HG03378 (cell line): ENCODE measurements around the gene SQOR.

Experiments used
- ATAC-seq: cut with Tn5 transposase; IDR thresholded peaks from one replicate; pipeline ENCODE4 v1.9.1; 2021; ENCODE audit warnings: mild to moderate bottlenecking, moderate library complexity; ENCODE audit not compliant: unreplicated experiment

The SQOR gene

GRCh38 chr15:45657764-45658545, 23.1 kb downstream of the SQOR start:
- ATAC-seq: no peak

DNA sequence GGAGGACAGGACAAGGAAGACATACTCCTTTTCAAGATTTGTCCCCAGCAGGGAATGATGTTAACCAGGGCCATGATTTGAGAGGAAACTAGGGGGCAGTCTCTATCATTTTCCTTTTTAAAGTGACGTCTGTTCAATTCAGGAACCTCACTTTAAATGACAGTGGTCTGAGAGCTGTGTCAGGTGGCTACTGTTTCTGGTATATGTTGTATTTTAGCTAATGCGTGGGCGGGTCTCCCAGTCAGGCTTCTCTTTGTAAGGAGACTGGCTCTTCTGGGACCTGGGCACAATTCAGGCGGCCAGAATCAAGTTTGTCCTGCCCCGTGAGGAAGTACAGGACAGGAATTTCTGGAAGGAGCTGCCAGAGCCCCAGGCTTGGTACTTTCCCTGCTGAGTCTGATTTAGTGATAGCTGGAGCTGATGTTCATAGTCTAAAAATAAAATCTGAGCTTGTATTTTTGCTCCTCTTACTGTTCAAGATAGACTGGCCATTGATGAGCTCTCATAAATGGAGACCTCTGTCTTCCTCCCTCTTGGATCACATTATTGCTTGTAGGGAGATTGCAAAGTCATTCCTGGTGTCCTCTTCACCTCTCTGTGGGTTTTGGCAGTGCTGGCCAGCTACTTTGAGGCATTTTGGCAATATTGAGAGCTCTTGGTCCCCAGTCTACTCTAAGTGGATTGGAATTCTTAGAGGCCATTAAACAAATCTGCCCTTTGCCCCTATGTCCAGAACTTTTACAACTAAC, 25.6 kb downstream of the SQOR start:
- no peak for ATAC-seq

- no peak for ATAC-seq
Measured at GRCh38 chr15:45662375-45662774, 27.5 kb downstream of the SQOR start.

GRCh38 chr15:45664451-45664850, 29.6 kb downstream of the SQOR start:
- no peak for ATAC-seq

DNA sequence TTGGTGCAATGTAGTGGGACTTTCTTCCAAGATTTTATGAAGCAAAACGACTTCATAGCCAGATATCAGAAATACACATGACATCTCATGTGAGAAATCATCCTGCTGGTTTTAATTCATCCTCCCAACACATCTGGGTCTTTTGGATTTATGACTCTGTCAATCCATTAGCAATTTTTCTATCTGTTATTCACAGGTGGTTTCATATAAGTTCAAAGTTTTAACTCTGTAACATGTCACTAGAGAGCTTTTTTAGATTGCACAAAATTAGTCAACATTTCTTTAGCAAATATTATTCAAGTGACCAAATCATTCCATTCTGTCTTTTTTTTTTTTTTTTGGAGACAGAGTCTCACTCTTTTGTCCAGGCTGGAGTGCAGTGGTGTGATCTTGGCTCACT, 30.4 kb downstream of the SQOR start:
- ATAC-seq: no peak

DNA sequence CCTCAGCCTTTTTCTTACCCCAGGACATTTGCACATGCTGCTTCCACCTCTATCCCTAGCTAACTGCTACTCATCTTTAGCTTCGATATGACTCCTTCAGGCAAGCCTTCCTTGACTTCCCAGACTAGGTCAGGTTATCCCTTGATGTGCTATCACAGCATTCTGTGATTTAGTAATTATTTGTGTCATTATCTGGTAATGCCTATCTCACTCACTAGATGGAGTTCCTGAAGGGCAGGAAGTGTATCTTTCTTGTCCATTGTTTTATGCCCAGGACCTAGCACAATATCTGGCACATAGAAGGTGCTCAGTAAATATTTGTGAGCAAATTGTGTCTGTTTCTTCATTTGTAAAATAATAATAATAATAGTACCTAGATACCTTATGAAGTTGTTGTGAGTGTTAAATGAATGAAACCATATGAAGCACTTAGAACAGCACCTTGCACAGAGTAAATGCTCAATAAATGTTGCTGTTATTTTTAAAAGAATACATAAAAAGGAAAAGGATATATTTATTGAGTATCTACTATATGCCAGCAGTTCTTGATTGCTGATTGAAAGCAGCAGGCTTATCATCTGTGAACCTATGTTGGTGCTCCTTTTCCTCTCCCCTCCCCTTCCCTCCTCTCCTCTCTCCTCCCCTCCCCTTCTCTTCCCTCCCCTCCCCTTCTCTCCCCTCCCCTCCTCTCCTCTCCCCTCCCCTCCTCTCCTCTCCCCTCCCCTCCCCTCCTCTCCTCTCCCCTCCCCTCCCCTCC, 31.5 kb downstream of the SQOR start:
- ATAC-seq: no peak

DNA sequence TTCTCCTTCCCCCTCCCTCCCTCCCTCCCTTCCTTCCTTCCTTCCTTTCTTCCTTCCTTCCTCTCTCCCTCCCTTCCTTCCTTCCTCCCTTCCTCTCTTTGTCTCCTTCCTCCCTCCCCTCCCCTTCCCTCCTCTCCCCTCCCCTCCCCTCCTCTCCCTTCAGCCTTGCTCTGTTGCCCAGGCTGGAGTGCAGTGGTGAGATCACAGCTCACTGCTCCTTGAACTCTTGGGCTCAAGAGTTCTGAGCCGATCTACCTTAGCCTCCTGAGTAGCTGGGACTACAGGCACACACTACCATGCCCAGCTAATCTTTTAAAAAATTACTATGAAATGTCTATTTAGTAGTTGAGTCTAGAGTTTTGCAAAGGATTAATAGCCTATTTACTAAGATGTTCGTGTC, 32.2 kb downstream of the SQOR start:
- ATAC-seq: no peak

DNA sequence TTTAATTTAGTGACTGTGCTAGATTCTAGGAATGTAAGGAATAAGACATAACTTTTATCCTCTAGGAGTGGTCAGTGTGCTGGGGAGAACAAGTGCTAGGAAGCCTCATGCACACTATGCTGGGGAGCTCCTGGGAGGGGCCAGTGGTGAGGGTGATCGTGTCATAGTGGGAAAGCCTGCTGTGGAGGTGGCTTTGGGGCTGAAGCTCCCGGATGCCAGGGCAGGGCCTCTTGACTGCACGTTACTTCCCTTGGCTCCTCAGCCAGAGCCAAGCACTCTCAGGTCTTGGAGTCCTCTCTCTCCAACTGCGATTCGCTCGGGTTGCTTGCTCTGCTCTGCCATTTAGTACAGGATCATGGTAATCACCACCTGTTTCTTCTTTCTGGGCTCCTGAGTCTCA, 33.6 kb downstream of the SQOR start:
- ATAC-seq: no peak

DNA sequence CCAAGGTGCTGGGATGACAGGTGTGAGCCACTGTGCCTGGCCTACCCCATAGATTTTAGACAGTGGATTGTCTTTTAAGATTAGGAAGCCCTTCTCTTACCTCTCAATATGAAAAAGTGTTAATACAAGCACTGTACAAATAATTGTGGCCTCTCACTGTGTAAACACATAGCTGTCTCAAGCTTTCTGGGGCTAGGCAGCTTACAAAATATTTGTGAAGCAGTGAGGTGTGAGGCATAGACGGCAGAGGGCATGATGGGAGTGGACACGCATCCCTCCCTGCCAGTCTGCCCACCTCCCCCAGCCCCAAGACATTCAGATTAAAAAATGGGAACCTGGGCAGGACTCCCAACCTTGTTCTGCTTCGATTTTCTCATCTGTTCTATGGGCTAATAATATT, 34.6 kb downstream of the SQOR start:
- no peak for ATAC-seq

DNA sequence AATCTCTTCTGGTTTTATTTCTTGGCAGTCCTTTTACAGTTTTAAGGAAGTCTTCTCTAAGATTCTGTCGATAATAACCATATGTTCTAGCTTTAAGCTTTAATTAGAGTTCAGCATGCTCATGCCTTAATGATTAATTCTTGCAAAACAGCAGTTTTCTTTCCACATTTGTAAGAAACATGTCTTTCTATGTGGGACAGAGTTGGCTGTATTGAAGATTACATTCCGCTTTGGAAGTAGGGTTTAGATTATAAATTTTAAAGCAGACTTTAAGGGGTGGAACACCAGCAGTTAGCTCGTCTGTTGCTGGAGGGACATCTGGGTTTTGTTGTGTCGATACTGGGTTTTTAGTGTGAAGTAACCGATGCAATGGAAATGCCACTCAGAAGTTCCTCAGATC, 35.3 kb downstream of the SQOR start:
- ATAC-seq: no peak

DNA sequence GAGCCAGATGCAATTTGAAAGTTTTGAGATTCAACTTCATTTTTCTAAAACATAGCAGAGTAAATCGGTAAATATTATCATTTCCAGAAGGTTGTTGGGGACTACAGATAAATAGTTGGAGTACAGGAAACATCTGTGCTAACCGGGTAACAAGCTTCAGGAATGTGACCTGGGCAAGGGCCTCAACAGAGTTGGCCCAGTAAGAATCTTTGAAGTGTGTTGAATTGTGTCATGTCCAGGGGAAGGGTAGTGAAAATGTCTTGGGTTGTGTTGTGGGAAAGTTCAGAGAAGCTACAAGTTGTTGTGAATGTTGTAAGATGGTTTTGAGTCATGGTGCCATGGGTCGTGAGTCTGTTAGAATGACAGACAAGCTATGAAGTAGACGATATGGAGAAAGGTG, 35.7 kb downstream of the SQOR start:
- ATAC-seq: no peak

DNA sequence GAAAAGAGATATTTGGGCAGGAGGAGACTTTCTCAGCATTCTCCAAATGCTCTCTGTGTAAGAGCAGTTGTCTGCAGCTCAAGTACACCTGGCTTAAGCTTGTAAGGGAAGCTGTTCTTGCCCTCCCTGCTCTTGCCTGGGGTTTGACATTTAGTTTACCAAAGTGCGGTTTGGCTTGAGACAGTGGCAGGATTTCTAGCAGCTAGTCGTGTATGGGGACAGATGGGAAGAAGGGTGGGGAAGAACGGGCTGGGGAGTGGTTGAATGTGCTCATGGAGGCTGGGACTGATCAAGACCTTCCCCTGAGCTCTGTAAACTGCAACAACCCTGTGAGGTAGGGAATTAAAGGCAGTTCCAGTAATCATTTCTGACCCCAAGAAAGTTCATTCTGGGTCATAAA, 39.8 kb downstream of the SQOR start:
- no peak for ATAC-seq

DNA sequence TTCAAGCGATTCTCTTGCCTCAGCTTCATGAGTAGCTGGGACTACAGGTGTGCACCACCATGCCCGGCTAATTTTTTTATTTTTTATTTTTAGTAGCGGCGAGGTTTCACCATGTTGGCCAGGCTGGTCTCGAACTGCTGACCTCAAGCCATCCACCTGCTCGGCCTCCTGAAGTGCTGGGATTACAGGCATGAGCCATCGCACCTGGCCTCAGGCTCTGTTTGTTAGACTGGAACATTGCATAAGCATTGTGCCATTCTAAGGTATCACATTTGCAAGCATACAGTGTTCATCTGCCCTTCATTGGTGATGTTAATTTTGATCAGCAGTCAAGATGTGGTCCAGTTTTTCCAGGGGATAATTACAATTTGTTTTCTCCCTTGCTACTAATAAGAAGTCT, 43.0 kb downstream of the SQOR start:
- no peak for ATAC-seq

- no peak for ATAC-seq
Measured at GRCh38 chr15:45678459-45679178, 43.8 kb downstream of the SQOR start.

GRCh38 chr15:45684533-45684932, 49.7 kb downstream of the SQOR start:
- no peak for ATAC-seq

GRCh38 chr15:45689616-45690015, 54.8 kb downstream of the SQOR start:
- no peak for ATAC-seq

GRCh38 chr15:45690581-45691260, 55.9 kb downstream of the SQOR start:
- ATAC-seq: no peak

DNA sequence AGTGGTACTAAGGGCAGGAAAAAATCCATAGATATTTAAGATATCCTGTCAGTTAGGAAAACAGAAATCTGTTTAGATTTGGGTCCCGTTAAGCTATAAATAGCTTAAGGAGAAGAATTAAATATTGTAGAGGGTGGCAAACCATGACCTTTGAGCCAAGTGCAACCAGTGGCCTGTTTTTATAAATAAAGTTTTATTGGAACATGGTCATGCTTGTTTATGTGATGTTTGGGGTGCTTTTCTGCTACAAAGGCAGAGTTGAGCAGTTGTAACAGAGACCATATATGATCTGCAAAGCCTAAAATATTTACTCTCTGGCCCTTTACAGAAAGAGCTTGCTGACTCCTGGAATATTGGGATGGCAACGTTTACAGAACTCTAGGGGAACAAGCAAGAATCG, 66.3 kb downstream of the SQOR start:
- ATAC-seq: no peak

DNA sequence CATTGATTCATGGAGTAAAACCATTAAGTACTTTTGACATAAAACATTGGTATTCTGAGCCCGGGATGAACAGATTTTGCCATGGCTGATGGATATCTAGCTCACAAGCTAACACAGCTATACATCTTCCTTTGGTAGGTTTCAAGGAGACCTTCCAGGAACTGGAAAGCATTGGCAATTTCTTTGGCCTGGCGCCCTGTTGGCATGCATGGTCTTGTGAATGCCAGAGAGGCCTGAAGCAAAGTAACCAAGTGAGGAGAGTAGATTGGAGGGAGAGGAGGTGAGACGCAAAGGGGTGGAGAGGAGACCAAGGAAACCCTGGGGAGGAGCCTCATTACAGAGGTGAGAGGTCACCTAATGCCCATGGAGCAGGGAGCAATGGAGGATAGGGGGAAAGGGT, 67.2 kb downstream of the SQOR start:
- no peak for ATAC-seq

GRCh38 chr15:45703670-45704328, 69.0 kb downstream of the SQOR start:
- no peak for ATAC-seq
